Parathyroid adenoma (tissue), 2 donors: ENCODE measurements around the gene TTN.

Experiments
- H2AFZ ChIP-seq: fragments of 300-600 bp; sonication (generic); one replicate; pipeline ENCODE4 v1.7.0; 2017; ENCODE audit warnings: antibody characterized with exemption, mild to moderate bottlenecking
- H3K27ac ChIP-seq: fragments of 300-600 bp; sonication (generic); one replicate; pipeline ENCODE4 v1.7.0; 2017
- H3K27me3 ChIP-seq: fragments of 300-600 bp; sonication (generic); one replicate; pipeline ENCODE4 v1.7.0; 2017; ENCODE audit warnings: low read length; ENCODE audit not compliant: control insufficient read depth, insufficient read depth
- H3K36me3 ChIP-seq: fragments of 300-600 bp; sonication (generic); one replicate; pipeline ENCODE4 v1.7.0; 2017; ENCODE audit warnings: low read length; ENCODE audit not compliant: control insufficient read depth, insufficient read depth
- H3K4me1 ChIP-seq: fragments of 300-600 bp; sonication (generic); one replicate; pipeline ENCODE4 v1.7.0; 2017; ENCODE audit warnings: control low read depth
- H3K4me2 ChIP-seq: fragments of 300-600 bp; sonication (generic); one replicate; pipeline ENCODE4 v1.7.0; 2017; ENCODE audit warnings: low read length
- H3K4me3 ChIP-seq: fragments of 300-600 bp; sonication (generic); one replicate; pipeline ENCODE4 v1.7.0; 2017; ENCODE audit warnings: low read depth, low read length
- H3K79me2 ChIP-seq: fragments of 300-600 bp; sonication (generic); one replicate; pipeline ENCODE4 v1.7.0; 2017; ENCODE audit warnings: control low read depth
- H3K9ac ChIP-seq: fragments of 300-600 bp; sonication (generic); one replicate; pipeline ENCODE4 v1.7.0; 2017; ENCODE audit warnings: mild to moderate bottlenecking
- H3K9me3 ChIP-seq: fragments of 300-600 bp; sonication (generic); one replicate; pipeline ENCODE4 v1.7.0; 2017; ENCODE audit warnings: low read length; ENCODE audit not compliant: control insufficient read depth
- TF ChIP-seq, protein P1 (sequence below): fragments of 300-600 bp; sonication (generic); IDR thresholded peaks from one replicate; pipeline ENCODE4 v1.7.0; 2017; ENCODE audit warnings: antibody characterized with exemption, mild to moderate bottlenecking
- donor health status: primary hyperparathyroidism.

Gene TTN

DNA sequence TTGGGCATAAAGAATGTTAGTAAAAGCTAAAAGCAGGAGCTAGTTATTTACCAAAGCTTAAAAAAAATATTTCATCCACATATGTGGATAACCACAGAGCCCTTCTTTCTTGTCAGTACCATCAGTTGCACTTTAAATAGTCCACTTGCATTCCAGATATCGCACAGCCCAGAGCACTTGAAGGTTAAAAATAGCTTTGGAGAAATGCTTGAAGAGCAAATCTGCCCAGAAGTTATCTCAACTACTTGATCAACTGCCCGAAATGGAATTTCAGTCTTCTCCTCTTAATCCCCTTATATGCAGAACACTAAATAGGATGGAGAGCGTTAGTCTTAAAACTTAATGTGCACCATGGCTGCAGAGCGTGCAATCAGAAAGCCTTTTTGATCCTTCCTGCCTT is 178.6 kb downstream of the TTN start:
- TF ChIP-seq, protein P1, sequence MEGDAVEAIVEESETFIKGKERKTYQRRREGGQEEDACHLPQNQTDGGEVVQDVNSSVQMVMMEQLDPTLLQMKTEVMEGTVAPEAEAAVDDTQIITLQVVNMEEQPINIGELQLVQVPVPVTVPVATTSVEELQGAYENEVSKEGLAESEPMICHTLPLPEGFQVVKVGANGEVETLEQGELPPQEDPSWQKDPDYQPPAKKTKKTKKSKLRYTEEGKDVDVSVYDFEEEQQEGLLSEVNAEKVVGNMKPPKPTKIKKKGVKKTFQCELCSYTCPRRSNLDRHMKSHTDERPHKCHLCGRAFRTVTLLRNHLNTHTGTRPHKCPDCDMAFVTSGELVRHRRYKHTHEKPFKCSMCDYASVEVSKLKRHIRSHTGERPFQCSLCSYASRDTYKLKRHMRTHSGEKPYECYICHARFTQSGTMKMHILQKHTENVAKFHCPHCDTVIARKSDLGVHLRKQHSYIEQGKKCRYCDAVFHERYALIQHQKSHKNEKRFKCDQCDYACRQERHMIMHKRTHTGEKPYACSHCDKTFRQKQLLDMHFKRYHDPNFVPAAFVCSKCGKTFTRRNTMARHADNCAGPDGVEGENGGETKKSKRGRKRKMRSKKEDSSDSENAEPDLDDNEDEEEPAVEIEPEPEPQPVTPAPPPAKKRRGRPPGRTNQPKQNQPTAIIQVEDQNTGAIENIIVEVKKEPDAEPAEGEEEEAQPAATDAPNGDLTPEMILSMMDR = no peak
- Histone ChIP-seq H3K4me1 (no peaks in the 10 kb centered on the region), H3K4me3 (peak overlapping the region; percentile 8), H3K36me3 (no peaks in the 10 kb centered on the region), H3K27me3 (no peaks in the 10 kb centered on the region), H3K9ac (no peak overlapping the region), H3K4me2 (peak overlapping the region; percentile 32), H3K79me2 (no peaks in the 10 kb centered on the region), H3K27ac (no peak overlapping the region), H3K9me3 (no peaks in the 10 kb centered on the region), H2AFZ (no peak overlapping the region)

DNA sequence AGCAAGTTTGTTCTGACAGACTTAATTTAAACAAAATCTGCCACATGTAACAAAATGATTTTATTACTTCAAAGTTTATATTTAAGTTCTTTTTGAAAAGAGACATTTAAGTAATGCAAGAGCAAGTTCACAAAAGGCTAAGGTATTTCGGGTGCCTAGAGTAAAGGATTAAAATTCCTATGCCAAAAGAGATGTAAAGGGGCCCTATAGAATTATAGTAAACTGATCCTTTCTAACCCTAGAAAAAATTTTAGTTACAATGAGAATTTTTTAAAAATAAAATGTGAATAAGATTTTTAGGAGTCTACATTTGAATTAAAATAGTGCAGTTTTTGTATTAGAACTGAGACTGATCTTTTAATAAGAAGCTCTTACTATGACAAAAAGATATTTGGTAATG is 179.8 kb downstream of the TTN start:
- no peaks in the 10 kb centered on the region for H3K4me1 ChIP-seq
- no peak overlapping the region for H3K27ac ChIP-seq
- H3K9ac ChIP-seq = no peak overlapping the region
- no peaks in the 10 kb centered on the region for H3K9me3 ChIP-seq
- TF ChIP-seq, protein P1 = no peak
- H3K36me3 ChIP-seq = no peaks in the 10 kb centered on the region
- no peak overlapping the region for H3K4me3 ChIP-seq
- no peaks in the 10 kb centered on the region for H3K27me3 ChIP-seq
- no peaks in the 10 kb centered on the region for H3K79me2 ChIP-seq
- no peak overlapping the region for H3K4me2 ChIP-seq
- H2AFZ ChIP-seq = no peak overlapping the region

DNA sequence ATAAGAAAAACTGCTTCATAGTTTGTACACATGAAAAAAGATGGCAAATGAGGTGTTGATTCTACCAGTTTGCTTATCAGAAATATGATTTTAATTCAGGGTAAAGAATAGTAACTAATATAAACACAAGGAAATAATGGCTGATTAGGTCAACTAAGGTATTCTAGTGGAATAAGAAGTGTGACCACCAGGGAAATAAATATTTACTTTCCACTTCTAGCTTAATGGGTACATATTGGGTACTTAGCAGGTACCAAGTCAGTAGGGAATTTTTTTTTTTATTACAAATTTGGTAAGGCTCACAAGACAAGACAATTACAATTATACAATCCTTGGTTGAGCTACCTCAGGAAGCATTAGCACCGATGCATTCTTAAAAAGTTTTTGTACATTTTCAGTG is 191.3 kb downstream of the TTN start:
- H3K9me3 ChIP-seq = no peaks in the 10 kb centered on the region
- no peak overlapping the region for H2AFZ ChIP-seq
- no peaks in the 10 kb centered on the region for H3K4me1 ChIP-seq
- no peaks in the 10 kb centered on the region for H3K27me3 ChIP-seq
- TF ChIP-seq, protein P1 = no peak
- no peak overlapping the region for H3K9ac ChIP-seq
- H3K79me2 ChIP-seq = no peaks in the 10 kb centered on the region
- no peak overlapping the region for H3K4me3 ChIP-seq
- H3K4me2 ChIP-seq = no peak overlapping the region
- H3K36me3 ChIP-seq = no peaks in the 10 kb centered on the region
- H3K27ac ChIP-seq = no peak overlapping the region

DNA sequence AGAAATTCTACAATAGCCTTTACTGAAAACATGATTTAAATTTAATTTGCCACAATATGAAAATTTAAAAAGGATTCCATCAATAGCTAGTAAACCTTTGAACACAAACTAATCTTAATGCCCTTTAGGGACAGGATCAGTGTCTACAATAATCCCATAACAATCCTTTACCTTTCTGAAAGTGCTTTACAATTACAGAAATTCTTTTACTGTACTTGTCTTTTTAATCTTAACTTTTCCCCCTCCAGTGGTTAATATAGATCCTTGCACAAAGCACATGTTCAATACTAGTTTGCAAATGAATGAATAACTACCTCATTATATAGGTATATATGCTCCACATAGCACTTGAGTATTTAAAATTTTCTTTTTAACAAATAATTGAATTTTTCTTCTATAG is 204.3 kb downstream of the TTN start:
- TF ChIP-seq, protein P1 = no peak
- no peaks in the 10 kb centered on the region for H3K36me3 ChIP-seq
- no peaks in the 10 kb centered on the region for H3K9me3 ChIP-seq
- H3K4me2 ChIP-seq = no peak overlapping the region
- no peaks in the 10 kb centered on the region for H3K79me2 ChIP-seq
- no peaks in the 10 kb centered on the region for H3K4me1 ChIP-seq
- no peak overlapping the region for H3K9ac ChIP-seq
- no peak overlapping the region for H2AFZ ChIP-seq
- H3K27ac ChIP-seq = no peak overlapping the region
- no peaks in the 10 kb centered on the region for H3K27me3 ChIP-seq
- H3K4me3 ChIP-seq = no peak overlapping the region

DNA sequence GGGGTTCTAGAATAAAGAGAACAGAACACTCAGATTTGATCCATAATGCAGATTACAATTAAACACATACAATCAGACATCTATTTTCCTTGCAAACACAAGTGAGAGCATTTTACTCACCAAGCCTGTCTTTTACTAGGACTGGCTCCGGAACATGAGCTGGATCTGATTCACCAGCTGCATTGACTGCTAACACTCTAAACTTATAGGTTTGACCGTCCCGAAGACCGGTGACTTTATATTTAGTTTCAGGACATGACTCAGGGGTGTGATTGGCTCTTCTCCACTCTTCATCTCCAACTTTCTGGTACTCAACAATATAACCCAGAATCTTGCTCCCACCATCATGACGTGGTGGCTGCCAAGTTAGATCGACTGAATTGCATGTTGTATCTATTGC is 214.6 kb downstream of the TTN start:
- H3K4me3 ChIP-seq = no peak overlapping the region

More for the DNA sequence above, 214.6 kb downstream of the TTN start:
- Histone ChIP-seq H3K27me3 (no peaks in the 10 kb centered on the region), H3K4me1 (no peaks in the 10 kb centered on the region), H3K36me3 (no peaks in the 10 kb centered on the region), H3K4me2 (no peak overlapping the region), H2AFZ (no peak overlapping the region), H3K9me3 (no peaks in the 10 kb centered on the region), H3K27ac (no peak overlapping the region), H3K9ac (no peak overlapping the region), H3K79me2 (no peaks in the 10 kb centered on the region)
- TF ChIP-seq, protein P1 = no peak
